ENCODE data around the gene ABCG4. TPM values are rescaled to one million over a fixed set of nuclear protein-coding genes. Genes with fewer than 3 reads are reported as not detected.

The ABCG4 gene
- total and polyA plus RNA-seq, 2 experiments from 2014 or later, result 0.58 to 1.0 TPM

- no peaks in the 10 kb centered on the region for H3K9me2 ChIP-seq (ENCODE audit: insufficient read depth)
- DNase-seq (ENCODE audit: low spot score) (no peak), ATAC-seq (no peak)
- H2AFZ ChIP-seq, result no peak overlapping the region
- Mint-ChIP-seq H3K4me3 (no peak overlapping the region), H3K36me3 (ENCODE audit: low read depth) (no peaks in the 10 kb centered on the region), H3K4me1 (no peaks in the 10 kb centered on the region), H3K9me3 (no peaks in the 10 kb centered on the region), H3K27ac (no peak overlapping the region), H3K27me3 (ENCODE audit: insufficient read depth, low read depth, poor library complexity) (peaks cover 8% of the 10 kb centered on the region)
- no peaks in the 10 kb centered on the region for H3K4me1 ChIP-seq (ENCODE audit: insufficient read depth)
- H3K36me3 ChIP-seq (ENCODE audit: insufficient read depth), result no peaks in the 10 kb centered on the region
- no peak overlapping the region for H3K4me2 ChIP-seq
- no peak overlapping the region for H3K27ac ChIP-seq (ENCODE audit: low read depth)
- TF ChIP-seq, protein P1, sequence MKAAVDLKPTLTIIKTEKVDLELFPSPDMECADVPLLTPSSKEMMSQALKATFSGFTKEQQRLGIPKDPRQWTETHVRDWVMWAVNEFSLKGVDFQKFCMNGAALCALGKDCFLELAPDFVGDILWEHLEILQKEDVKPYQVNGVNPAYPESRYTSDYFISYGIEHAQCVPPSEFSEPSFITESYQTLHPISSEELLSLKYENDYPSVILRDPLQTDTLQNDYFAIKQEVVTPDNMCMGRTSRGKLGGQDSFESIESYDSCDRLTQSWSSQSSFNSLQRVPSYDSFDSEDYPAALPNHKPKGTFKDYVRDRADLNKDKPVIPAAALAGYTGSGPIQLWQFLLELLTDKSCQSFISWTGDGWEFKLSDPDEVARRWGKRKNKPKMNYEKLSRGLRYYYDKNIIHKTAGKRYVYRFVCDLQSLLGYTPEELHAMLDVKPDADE (IDR thresholded peaks at IDR 0.05), result no peak
- TF ChIP-seq EZH2 (IDR thresholded peaks at IDR 0.05; ENCODE audit: low read depth, unreplicated experiment) (no peak), EZH2phosphoT487 (IDR thresholded peaks at IDR 0.05; ENCODE audit: unreplicated experiment) (no peak), ZNF331 (CRISPR knock-in tag; IDR thresholded peaks at IDR 0.05; ENCODE audit: low read depth) (no peak), CREB1 (CRISPR knock-in tag; IDR thresholded peaks at IDR 0.05; ENCODE audit: low read depth) (no peak), JUNB (IDR thresholded peaks at IDR 0.05; ENCODE audit: unreplicated experiment) (no peak), STAT1 (IDR thresholded peaks at IDR 0.05; ENCODE audit: unreplicated experiment) (no peak), POLR2AphosphoS5 (IDR thresholded peaks at IDR 0.05; ENCODE audit: low read depth) (no peak), ZNF114 (CRISPR knock-in tag; IDR thresholded peaks at IDR 0.05) (no peak), NANOG (IDR thresholded peaks at IDR 0.05; ENCODE audit: borderline replicate concordance) (no peak), CTCF (conservative IDR thresholded peaks at IDR 0.05; ENCODE audit: low read depth in 2 of 2) (no peak)
- TF ChIP-seq, protein P2, sequence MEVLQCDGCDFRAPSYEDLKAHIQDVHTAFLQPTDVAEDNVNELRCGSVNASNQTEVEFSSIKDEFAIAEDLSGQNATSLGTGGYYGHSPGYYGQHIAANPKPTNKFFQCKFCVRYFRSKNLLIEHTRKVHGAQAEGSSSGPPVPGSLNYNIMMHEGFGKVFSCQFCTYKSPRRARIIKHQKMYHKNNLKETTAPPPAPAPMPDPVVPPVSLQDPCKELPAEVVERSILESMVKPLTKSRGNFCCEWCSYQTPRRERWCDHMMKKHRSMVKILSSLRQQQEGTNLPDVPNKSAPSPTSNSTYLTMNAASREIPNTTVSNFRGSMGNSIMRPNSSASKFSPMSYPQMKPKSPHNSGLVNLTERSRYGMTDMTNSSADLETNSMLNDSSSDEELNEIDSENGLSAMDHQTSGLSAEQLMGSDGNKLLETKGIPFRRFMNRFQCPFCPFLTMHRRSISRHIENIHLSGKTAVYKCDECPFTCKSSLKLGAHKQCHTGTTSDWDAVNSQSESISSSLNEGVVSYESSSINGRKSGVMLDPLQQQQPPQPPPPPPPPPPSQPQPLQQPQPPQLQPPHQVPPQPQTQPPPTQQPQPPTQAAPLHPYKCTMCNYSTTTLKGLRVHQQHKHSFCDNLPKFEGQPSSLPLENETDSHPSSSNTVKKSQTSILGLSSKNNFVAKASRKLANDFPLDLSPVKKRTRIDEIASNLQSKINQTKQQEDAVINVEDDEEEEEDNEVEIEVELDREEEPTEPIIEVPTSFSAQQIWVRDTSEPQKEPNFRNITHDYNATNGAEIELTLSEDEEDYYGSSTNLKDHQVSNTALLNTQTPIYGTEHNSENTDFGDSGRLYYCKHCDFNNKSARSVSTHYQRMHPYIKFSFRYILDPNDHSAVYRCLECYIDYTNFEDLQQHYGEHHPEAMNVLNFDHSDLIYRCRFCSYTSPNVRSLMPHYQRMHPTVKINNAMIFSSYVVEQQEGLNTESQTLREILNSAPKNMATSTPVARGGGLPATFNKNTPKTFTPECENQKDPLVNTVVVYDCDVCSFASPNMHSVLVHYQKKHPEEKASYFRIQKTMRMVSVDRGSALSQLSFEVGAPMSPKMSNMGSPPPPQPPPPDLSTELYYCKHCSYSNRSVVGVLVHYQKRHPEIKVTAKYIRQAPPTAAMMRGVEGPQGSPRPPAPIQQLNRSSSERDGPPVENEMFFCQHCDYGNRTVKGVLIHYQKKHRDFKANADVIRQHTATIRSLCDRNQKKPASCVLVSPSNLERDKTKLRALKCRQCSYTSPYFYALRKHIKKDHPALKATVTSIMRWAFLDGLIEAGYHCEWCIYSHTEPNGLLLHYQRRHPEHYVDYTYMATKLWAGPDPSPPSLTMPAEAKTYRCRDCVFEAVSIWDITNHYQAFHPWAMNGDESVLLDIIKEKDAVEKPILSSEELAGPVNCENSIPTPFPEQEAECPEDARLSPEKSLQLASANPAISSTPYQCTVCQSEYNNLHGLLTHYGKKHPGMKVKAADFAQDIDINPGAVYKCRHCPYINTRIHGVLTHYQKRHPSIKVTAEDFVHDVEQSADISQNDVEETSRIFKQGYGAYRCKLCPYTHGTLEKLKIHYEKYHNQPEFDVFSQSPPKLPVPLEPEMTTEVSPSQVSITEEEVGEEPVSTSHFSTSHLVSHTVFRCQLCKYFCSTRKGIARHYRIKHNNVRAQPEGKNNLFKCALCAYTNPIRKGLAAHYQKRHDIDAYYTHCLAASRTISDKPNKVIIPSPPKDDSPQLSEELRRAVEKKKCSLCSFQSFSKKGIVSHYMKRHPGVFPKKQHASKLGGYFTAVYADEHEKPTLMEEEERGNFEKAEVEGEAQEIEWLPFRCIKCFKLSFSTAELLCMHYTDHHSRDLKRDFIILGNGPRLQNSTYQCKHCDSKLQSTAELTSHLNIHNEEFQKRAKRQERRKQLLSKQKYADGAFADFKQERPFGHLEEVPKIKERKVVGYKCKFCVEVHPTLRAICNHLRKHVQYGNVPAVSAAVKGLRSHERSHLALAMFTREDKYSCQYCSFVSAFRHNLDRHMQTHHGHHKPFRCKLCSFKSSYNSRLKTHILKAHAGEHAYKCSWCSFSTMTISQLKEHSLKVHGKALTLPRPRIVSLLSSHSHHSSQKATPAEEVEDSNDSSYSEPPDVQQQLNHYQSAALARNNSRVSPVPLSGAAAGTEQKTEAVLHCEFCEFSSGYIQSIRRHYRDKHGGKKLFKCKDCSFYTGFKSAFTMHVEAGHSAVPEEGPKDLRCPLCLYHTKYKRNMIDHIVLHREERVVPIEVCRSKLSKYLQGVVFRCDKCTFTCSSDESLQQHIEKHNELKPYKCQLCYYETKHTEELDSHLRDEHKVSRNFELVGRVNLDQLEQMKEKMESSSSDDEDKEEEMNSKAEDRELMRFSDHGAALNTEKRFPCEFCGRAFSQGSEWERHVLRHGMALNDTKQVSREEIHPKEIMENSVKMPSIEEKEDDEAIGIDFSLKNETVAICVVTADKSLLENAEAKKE (CRISPR knock-in tag; IDR thresholded peaks at IDR 0.05), result no peak
- TF ChIP-seq, protein P3, sequence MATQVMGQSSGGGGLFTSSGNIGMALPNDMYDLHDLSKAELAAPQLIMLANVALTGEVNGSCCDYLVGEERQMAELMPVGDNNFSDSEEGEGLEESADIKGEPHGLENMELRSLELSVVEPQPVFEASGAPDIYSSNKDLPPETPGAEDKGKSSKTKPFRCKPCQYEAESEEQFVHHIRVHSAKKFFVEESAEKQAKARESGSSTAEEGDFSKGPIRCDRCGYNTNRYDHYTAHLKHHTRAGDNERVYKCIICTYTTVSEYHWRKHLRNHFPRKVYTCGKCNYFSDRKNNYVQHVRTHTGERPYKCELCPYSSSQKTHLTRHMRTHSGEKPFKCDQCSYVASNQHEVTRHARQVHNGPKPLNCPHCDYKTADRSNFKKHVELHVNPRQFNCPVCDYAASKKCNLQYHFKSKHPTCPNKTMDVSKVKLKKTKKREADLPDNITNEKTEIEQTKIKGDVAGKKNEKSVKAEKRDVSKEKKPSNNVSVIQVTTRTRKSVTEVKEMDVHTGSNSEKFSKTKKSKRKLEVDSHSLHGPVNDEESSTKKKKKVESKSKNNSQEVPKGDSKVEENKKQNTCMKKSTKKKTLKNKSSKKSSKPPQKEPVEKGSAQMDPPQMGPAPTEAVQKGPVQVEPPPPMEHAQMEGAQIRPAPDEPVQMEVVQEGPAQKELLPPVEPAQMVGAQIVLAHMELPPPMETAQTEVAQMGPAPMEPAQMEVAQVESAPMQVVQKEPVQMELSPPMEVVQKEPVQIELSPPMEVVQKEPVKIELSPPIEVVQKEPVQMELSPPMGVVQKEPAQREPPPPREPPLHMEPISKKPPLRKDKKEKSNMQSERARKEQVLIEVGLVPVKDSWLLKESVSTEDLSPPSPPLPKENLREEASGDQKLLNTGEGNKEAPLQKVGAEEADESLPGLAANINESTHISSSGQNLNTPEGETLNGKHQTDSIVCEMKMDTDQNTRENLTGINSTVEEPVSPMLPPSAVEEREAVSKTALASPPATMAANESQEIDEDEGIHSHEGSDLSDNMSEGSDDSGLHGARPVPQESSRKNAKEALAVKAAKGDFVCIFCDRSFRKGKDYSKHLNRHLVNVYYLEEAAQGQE (IDR thresholded peaks at IDR 0.05; ENCODE audit: unreplicated experiment), result no peak
- no peak overlapping the region for H3K4me3 ChIP-seq
- no peaks in the 10 kb centered on the region for H3K27me3 ChIP-seq (ENCODE audit: insufficient read depth)
- H3F3A ChIP-seq (replicated peaks; ENCODE audit: low read depth), result no peaks in the 10 kb centered on the region
- no peaks in the 10 kb centered on the region for H3K79me2 ChIP-seq (replicated peaks; ENCODE audit: insufficient read depth)
- no peaks in the 10 kb centered on the region for H4K20me1 ChIP-seq (replicated peaks; ENCODE audit: insufficient read depth)
These were observed 39.2 kb downstream of the ABCG4 start for GRCh38 chr11:119188067-119188466.

Data from GM23338 (cell line).